Kidney (tissue), 14 donors: ENCODE measurements around the gene GNB5. TPM values are rescaled to one million over a fixed set of nuclear protein-coding genes. Genes with fewer than 3 reads are reported as not detected.

Experiments used
- DNase-seq, 5 donors: peaks; one replicate each; pipeline ENCODE4 v3.0.0-alpha.2; 2013 to 2020
- FAIRE-seq: peaks from 2 replicates; lab custom pipeline; 2012; peaks lifted over from hg19 to GRCh38; lab: Jason Lieb, UNC
- H3K27ac ChIP-seq, 2 donors: one replicate each; pipeline ENCODE4 v1.7.0; 2013; ENCODE audit warnings: low read depth in 2 of 2, low read length in 2 of 2, inconsistent platforms in 1 of 2
- H3K27me3 ChIP-seq: one replicate; pipeline ENCODE4 v1.7.1; 2013; ENCODE audit warnings: low read length, inconsistent platforms; ENCODE audit not compliant: control insufficient read depth, insufficient read depth
- H3K36me3 ChIP-seq, 3 donors: one replicate each; pipeline versions ENCODE4 v1.7.0 to v1.7.1; 2013; ENCODE audit warnings: low read length in 3 of 3, control low read depth in 1 of 3, inconsistent platforms in 1 of 3; ENCODE audit not compliant: insufficient read depth in 3 of 3, control insufficient read depth in 2 of 3
- H3K4me1 ChIP-seq, 3 donors: one replicate each; pipeline versions ENCODE4 v1.7.0 to v1.7.1; 2013; ENCODE audit warnings: low read length in 3 of 3, inconsistent platforms in 1 of 3, low read depth in 1 of 3; ENCODE audit not compliant: control insufficient read depth in 2 of 3, insufficient read depth in 2 of 3
- H3K4me3 ChIP-seq, 3 donors: one replicate each; pipeline versions ENCODE4 v1.7.0 to v1.8.1; 2013; ENCODE audit warnings: low read length in 3 of 3, control low read depth in 1 of 3, inconsistent platforms in 1 of 3
- H3K9ac ChIP-seq, 3 donors: one replicate each; pipeline versions ENCODE4 v1.7.0 to v1.7.1; 2013; ENCODE audit warnings: low read length in 3 of 3, control low read depth in 1 of 3, inconsistent platforms in 1 of 3
- H3K9me3 ChIP-seq, 3 donors: one replicate each; pipeline versions ENCODE4 v1.7.0 to v1.7.1; 2013; ENCODE audit warnings: low read length in 3 of 3, control low read depth in 1 of 3, inconsistent platforms in 1 of 3; ENCODE audit not compliant: control insufficient read depth in 2 of 3, insufficient read depth in 1 of 3
- intact Hi-C: fragments of 100-400 bp; cut with DNase I; formaldehyde crosslinking; loops from one replicate; pipeline ENCODE4 v1.11.1; 2022
- polyA plus RNA-seq: library from polyadenylated mRNA; stranded (reverse); fragments of 350-450 nt; fragmentation: Illumina TruSeq; extraction: RNeasy Lipid Tissue Mini Kit (QIAGEN cat#74804); gene quantifications from one replicate; pipeline ENCODE4 v1.2.3, GENCODE V29; 2014; ENCODE audit warnings: low read depth, low replicate concordance; ENCODE audit not compliant: insufficient read depth
- total RNA-seq: library from RNA; stranded (reverse); fragmentation: NEBNext Ultra II Directional; extraction: Animal tissue kit (Norgen Biotek cat#: 25700); gene quantifications from one replicate; pipeline ENCODE4 v1.2.1, GENCODE V29; 2021
- TF ChIP-seq, protein P1 (sequence below): IDR thresholded peaks from 3 replicates; pipeline ENCODE4 v1.5.1; 2012; ENCODE audit warnings: mild to moderate bottlenecking, moderate library complexity, borderline replicate concordance; ENCODE audit not compliant: insufficient read depth; ENCODE audit errors: extremely low read depth
- donor health status: control.
- donor health status: control.
- donor health status: control.
- donor health status: control.
- donor health status: control.
- donor health status: DM: yes; HTN: yes; CAD: no.
- donor health status: Normal renal cell carcinoma (clear cell type).

The GNB5 gene
- total and polyA plus RNA-seq, 2 donors from 2014 or later = 28.3 to 43.6 TPM

GRCh38 chr15:52208306-52208946, 17.2 kb upstream of the GNB5 start:
- H3K36me3 ChIP-seq = peaks cover 0 to 6% (median 4%) of the 10 kb centered on the region in 3 donors
- intact Hi-C loops = no loop called here
- H3K9ac ChIP-seq = no peak overlapping the region
- H3K9me3 ChIP-seq = no peaks in the 10 kb centered on the region
- TF ChIP-seq, protein P1, sequence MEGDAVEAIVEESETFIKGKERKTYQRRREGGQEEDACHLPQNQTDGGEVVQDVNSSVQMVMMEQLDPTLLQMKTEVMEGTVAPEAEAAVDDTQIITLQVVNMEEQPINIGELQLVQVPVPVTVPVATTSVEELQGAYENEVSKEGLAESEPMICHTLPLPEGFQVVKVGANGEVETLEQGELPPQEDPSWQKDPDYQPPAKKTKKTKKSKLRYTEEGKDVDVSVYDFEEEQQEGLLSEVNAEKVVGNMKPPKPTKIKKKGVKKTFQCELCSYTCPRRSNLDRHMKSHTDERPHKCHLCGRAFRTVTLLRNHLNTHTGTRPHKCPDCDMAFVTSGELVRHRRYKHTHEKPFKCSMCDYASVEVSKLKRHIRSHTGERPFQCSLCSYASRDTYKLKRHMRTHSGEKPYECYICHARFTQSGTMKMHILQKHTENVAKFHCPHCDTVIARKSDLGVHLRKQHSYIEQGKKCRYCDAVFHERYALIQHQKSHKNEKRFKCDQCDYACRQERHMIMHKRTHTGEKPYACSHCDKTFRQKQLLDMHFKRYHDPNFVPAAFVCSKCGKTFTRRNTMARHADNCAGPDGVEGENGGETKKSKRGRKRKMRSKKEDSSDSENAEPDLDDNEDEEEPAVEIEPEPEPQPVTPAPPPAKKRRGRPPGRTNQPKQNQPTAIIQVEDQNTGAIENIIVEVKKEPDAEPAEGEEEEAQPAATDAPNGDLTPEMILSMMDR = peak; percentile 64
- FAIRE-seq (no peak), DNase-seq (peak in 3 of 5 donors; percentile 36 to 55 (median 52))
- no peak overlapping the region for H3K4me3 ChIP-seq
- H3K4me1 ChIP-seq = no peaks in the 10 kb centered on the region
- H3K27ac ChIP-seq = no peak overlapping the region
- H3K27me3 ChIP-seq = no peaks in the 10 kb centered on the region

DNA sequence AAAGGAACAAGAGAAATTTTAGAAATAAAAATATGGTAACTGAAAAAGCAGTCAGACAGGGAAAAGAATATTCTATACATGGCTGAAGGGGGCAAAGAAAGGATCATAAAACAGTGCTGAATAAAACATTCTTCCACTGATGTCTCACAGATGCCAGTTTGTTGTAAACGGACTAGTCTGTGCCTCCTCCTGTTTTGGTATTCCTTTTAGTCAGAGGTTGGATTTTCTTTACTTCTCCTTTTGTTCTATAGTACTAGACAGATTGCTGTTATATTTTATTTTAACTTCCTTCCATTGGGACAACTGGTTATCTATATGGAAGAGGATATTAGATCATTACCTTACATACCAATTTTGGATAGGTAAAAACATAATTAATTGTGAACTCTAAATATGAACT, 16.0 kb upstream of the GNB5 start:
- Histone ChIP-seq H3K9me3 (no peaks in the 10 kb centered on the region), H3K27me3 (no peaks in the 10 kb centered on the region), H3K4me3 (no peak overlapping the region), H3K9ac (no peak overlapping the region), H3K36me3 (peaks cover 0 to 4% (median 4%) of the 10 kb centered on the region in 3 donors), H3K27ac (no peak overlapping the region), H3K4me1 (no peaks in the 10 kb centered on the region)
- FAIRE-seq = no peak
- intact Hi-C loops = no loop called here
- TF ChIP-seq, protein P1 = no peak
- no peak for DNase-seq

GRCh38 chr15:52206446-52206845, 15.3 kb upstream of the GNB5 start:
- FAIRE-seq (no peak), DNase-seq (no peak)
- no peak overlapping the region for H3K4me3 ChIP-seq
- H3K27ac ChIP-seq = no peak overlapping the region
- H3K27me3 ChIP-seq = no peaks in the 10 kb centered on the region
- H3K36me3 ChIP-seq = peaks cover 0 to 4% (median 2%) of the 10 kb centered on the region in 3 donors
- intact Hi-C loops = no loop called here
- H3K9me3 ChIP-seq = no peaks in the 10 kb centered on the region
- TF ChIP-seq, protein P1 = no peak
- H3K9ac ChIP-seq = no peak overlapping the region
- H3K4me1 ChIP-seq = no peaks in the 10 kb centered on the region
